SHP77 treated with DMSO at 0.1 percent for 48 hours (cell line): ENCODE measurements around the gene TEX264.

ENCODE experiments used
- DNase-seq: peaks from one replicate; lab custom pipeline; 2025; lab: John Stamatoyannopoulos, UW

TEX264 gene

GRCh38 chr3:51675201-51675611, 4.2 kb downstream of the TEX264 start:
- DNase-seq: no peak

GRCh38 chr3:51676102-51676640, 5.1 kb downstream of the TEX264 start:
- no peak for DNase-seq

- no peak for DNase-seq
Measured at GRCh38 chr3:51677358-51677757, 6.3 kb downstream of the TEX264 start.

GRCh38 chr3:51678186-51678585, 7.1 kb downstream of the TEX264 start:
- DNase-seq: no peak

GRCh38 chr3:51678641-51679040, 7.6 kb downstream of the TEX264 start:
- no peak for DNase-seq

GRCh38 chr3:51679318-51679717, 8.3 kb downstream of the TEX264 start:
- DNase-seq: no peak

- no peak for DNase-seq
Measured at GRCh38 chr3:51679777-51680176, 8.7 kb downstream of the TEX264 start.

- no peak for DNase-seq
Measured at GRCh38 chr3:51680196-51680595, 9.1 kb downstream of the TEX264 start.

- DNase-seq: no peak
Measured at GRCh38 chr3:51680663-51681230, 9.7 kb downstream of the TEX264 start.

GRCh38 chr3:51681453-51681852, 10.4 kb downstream of the TEX264 start:
- DNase-seq: no peak

GRCh38 chr3:51682079-51682478, 11.0 kb downstream of the TEX264 start:
- DNase-seq: peak; percentile 35

- DNase-seq: no peak
Measured at GRCh38 chr3:51682526-51682925, 11.5 kb downstream of the TEX264 start.

- no peak for DNase-seq
Measured at GRCh38 chr3:51683566-51683965, 12.5 kb downstream of the TEX264 start.

- no peak for DNase-seq
Measured at GRCh38 chr3:51684971-51685751, 14.1 kb downstream of the TEX264 start.

- DNase-seq: no peak
Measured at GRCh38 chr3:51686056-51686455, 15.0 kb downstream of the TEX264 start.

GRCh38 chr3:51686512-51687215, 15.6 kb downstream of the TEX264 start:
- no peak for DNase-seq

- no peak for DNase-seq
Measured at GRCh38 chr3:51687431-51688205, 16.6 kb downstream of the TEX264 start.

GRCh38 chr3:51688206-51688600, 17.2 kb downstream of the TEX264 start:
- no peak for DNase-seq

GRCh38 chr3:51691021-51691420, 20.0 kb downstream of the TEX264 start:
- DNase-seq: no peak

GRCh38 chr3:51691949-51692348, 20.9 kb downstream of the TEX264 start:
- no peak for DNase-seq

GRCh38 chr3:51692980-51693395, 21.9 kb downstream of the TEX264 start:
- DNase-seq: no peak

GRCh38 chr3:51696954-51697353, 25.9 kb downstream of the TEX264 start:
- no peak for DNase-seq
